Esophagus squamous epithelium (tissue), 4 donors: Measurements from ENCODE around the gene BCLAF3.

ENCODE experiments used
- CTCF ChIP-seq, 6 experiments: fragments of 450-650 bp in 4 of 6; fragments of 200-600 bp in 2 of 6; sonication (generic) in 2 of 6; IDR thresholded peaks; one replicate each; pipeline ENCODE4 v1.5.1; 2016 to 2019; ENCODE audit warnings: antibody characterized with exemption in 6 of 6, mild to moderate bottlenecking in 4 of 6, moderate library complexity in 4 of 6
- POLR2A ChIP-seq, 4 donors: fragments of 450-650 bp; IDR thresholded peaks; one replicate each; pipeline ENCODE4 v1.6.1; 2017; ENCODE audit warnings: antibody characterized with exemption in 4 of 4, mild to moderate bottlenecking in 4 of 4, moderate library complexity in 3 of 4

- TF ChIP-seq CTCF (IDR thresholded peaks at IDR 0.05) = no peak
- TF ChIP-seq POLR2A (IDR thresholded peaks at IDR 0.05) = no peak
These were observed 33.9 kb downstream of the BCLAF3 start for GRCh38 chrX:19956923-19957322.
